Fibroblast of skin of scalp (primary cell): ENCODE measurements around the gene GINM1.
A peak's percentile ranks its signal among the peaks of the same experiment; 100 is the strongest.

ENCODE experiments used
- DNase-seq: peaks from one replicate; pipeline ENCODE4 v3.0.0-alpha.2; 2013

Gene GINM1

GRCh38 chr6:149593408-149593807 lies 27.2 kb downstream of the GINM1 start:
- DNase-seq: no peak

GRCh38 chr6:149600508-149600907 lies 34.3 kb downstream of the GINM1 start:
- DNase-seq: no peak

- no peak for DNase-seq
Measured at GRCh38 chr6:149608381-149608982, 42.3 kb downstream of the GINM1 start.

- peak; percentile 17 for DNase-seq
Measured at GRCh38 chr6:149614337-149614736, 48.2 kb downstream of the GINM1 start.

- DNase-seq: no peak
Measured at GRCh38 chr6:149615805-149616204, 49.6 kb downstream of the GINM1 start.

GRCh38 chr6:149627672-149628071 lies 61.5 kb downstream of the GINM1 start:
- no peak for DNase-seq

GRCh38 chr6:149628875-149629510 lies 62.8 kb downstream of the GINM1 start:
- no peak for DNase-seq

- DNase-seq: no peak
Measured at GRCh38 chr6:149634315-149634714, 68.1 kb downstream of the GINM1 start.

GRCh38 chr6:149636124-149636523 lies 69.9 kb downstream of the GINM1 start:
- peak; percentile 61 for DNase-seq
